Liver (tissue), 9 donors: ENCODE data around the gene CES2. TPM values are rescaled to one million over a fixed set of nuclear protein-coding genes. Genes with fewer than 3 reads are reported as not detected.

Source experiments
- DNase-seq: peaks from one replicate; pipeline ENCODE4 v3.0.0-alpha.2; 2017; ENCODE audit warnings: low spot score
- H3K27ac ChIP-seq, 2 donors: one replicate each; pipeline ENCODE4 v1.7.0; 2013; ENCODE audit warnings: inconsistent platforms in 2 of 2, low read length in 2 of 2, control low read depth in 1 of 2, low read depth in 1 of 2, mild to moderate bottlenecking in 1 of 2
- H3K27me3 ChIP-seq, 4 donors: one replicate each; pipeline versions ENCODE4 v1.6.1 to v1.7.0; 2013; ENCODE audit warnings: low read length in 3 of 4, inconsistent platforms in 1 of 4, mild to moderate bottlenecking in 1 of 4, moderate library complexity in 1 of 4; ENCODE audit not compliant: control insufficient read depth in 4 of 4, insufficient read depth in 4 of 4
- H3K36me3 ChIP-seq, 4 donors: one replicate each; pipeline versions ENCODE4 v1.6.1 to v1.7.0; 2013; ENCODE audit warnings: low read length in 3 of 4, mild to moderate bottlenecking in 3 of 4, low read depth in 1 of 4, moderate library complexity in 1 of 4; ENCODE audit not compliant: control insufficient read depth in 4 of 4, insufficient read depth in 3 of 4
- H3K4me1 ChIP-seq, 4 donors: one replicate each; pipeline versions ENCODE4 v1.6.1 to v1.7.0; 2013; ENCODE audit warnings: low read length in 3 of 4, mild to moderate bottlenecking in 3 of 4, moderate library complexity in 1 of 4; ENCODE audit not compliant: control insufficient read depth in 4 of 4, insufficient read depth in 4 of 4
- H3K4me3 ChIP-seq, 3 donors: one replicate each; pipeline versions ENCODE4 v1.6.1 to v1.7.0; 2013; ENCODE audit warnings: low read length in 3 of 3, control low read depth in 1 of 3, low read depth in 1 of 3, mild to moderate bottlenecking in 1 of 3
- H3K9ac ChIP-seq, 2 donors: one replicate each; pipeline ENCODE4 v1.7.0; 2013; ENCODE audit warnings: low read length in 2 of 2, mild to moderate bottlenecking in 2 of 2, moderate library complexity in 2 of 2, control low read depth in 1 of 2, low read depth in 1 of 2
- H3K9me3 ChIP-seq, 4 donors: one replicate each; pipeline versions ENCODE4 v1.6.1 to v1.7.0; 2013; ENCODE audit warnings: low read length in 3 of 4; ENCODE audit not compliant: control insufficient read depth in 4 of 4
- ATF3 ChIP-seq: IDR thresholded peaks from 2 replicates; pipeline ENCODE4 v1.6.1; 2016; ENCODE audit warnings: antibody characterized with exemption
- CTCF ChIP-seq: fragments of 150-350 bp; IDR thresholded peaks from 2 replicates; pipeline ENCODE4 v1.5.1; 2017; ENCODE audit warnings: improper control_type of control experiment, low read depth, low read length; ENCODE audit not compliant: missing input control
- EGR1 ChIP-seq, 2 donors: IDR thresholded peaks; 2 replicates each; pipeline ENCODE4 v1.6.1; 2016 to 2018; ENCODE audit warnings: antibody characterized with exemption in 2 of 2, low read depth in 2 of 2
- FOXA1 ChIP-seq: IDR thresholded peaks from 2 replicates; pipeline ENCODE4 v1.6.1; 2016; ENCODE audit warnings: antibody characterized with exemption
- FOXA2 ChIP-seq: IDR thresholded peaks from 2 replicates; pipeline ENCODE4 v1.6.1; 2016; ENCODE audit warnings: antibody characterized with exemption
- GABPA ChIP-seq, 2 donors: IDR thresholded peaks in 1 of 2; conservative IDR thresholded peaks in 1 of 2; 2 replicates each; pipeline ENCODE4 v1.6.1; 2016; ENCODE audit warnings: antibody characterized with exemption in 2 of 2, mild to moderate bottlenecking in 1 of 2, moderate library complexity in 1 of 2
- HNF4A ChIP-seq, 2 donors: conservative IDR thresholded peaks; 2 replicates each; pipeline ENCODE4 v1.6.1; 2016; ENCODE audit warnings: antibody characterized with exemption in 2 of 2, mild to moderate bottlenecking in 2 of 2
- HNF4G ChIP-seq: IDR thresholded peaks from 2 replicates; pipeline ENCODE4 v1.6.1; 2016; ENCODE audit warnings: antibody characterized with exemption
- JUND ChIP-seq, 2 donors: IDR thresholded peaks; 2 replicates each; pipeline ENCODE4 v1.6.1; 2016; ENCODE audit warnings: antibody characterized with exemption in 2 of 2
- MAX ChIP-seq: IDR thresholded peaks from 2 replicates; pipeline ENCODE4 v1.6.1; 2016; ENCODE audit warnings: antibody characterized with exemption
- NR2F2 ChIP-seq: IDR thresholded peaks from 2 replicates; pipeline ENCODE4 v1.6.1; 2016; ENCODE audit warnings: antibody characterized with exemption
- REST ChIP-seq: IDR thresholded peaks from 2 replicates; pipeline ENCODE4 v1.6.1; 2016; ENCODE audit warnings: antibody characterized with exemption, mild to moderate bottlenecking
- SP1 ChIP-seq: IDR thresholded peaks from 2 replicates; pipeline ENCODE4 v1.6.1; 2018; ENCODE audit warnings: antibody characterized with exemption, mild to moderate bottlenecking
- TAF1 ChIP-seq: conservative IDR thresholded peaks from 2 replicates; pipeline ENCODE4 v1.6.1; 2016; ENCODE audit warnings: antibody characterized with exemption, mild to moderate bottlenecking
- YY1 ChIP-seq: IDR thresholded peaks from 2 replicates; pipeline ENCODE4 v1.6.1; 2016; ENCODE audit warnings: antibody characterized with exemption, mild to moderate bottlenecking
- ZBTB33 ChIP-seq: IDR thresholded peaks from 2 replicates; pipeline ENCODE4 v1.6.1; 2016; ENCODE audit warnings: antibody characterized with exemption
- WGBS: extraction: QIAGEN DNeasy Blood & Tissue Kit; methylation state at CpG from one replicate; pipeline ENCODE4 v1.1.7; 2013; 5-methylcytosine and 5-hydroxymethylcytosine counted together
- polyA plus RNA-seq, 2 donors: library from polyadenylated mRNA; stranded (reverse) in 1 of 2; unstranded in 1 of 2; fragments of 200-250 nt in 1 of 2; fragments of >200 nt in 1 of 2; fragmentation: Nextera tagmentation in 1 of 2; extraction: Ambion mirVana in 1 of 2; gene quantifications; one replicate each; pipeline versions ENCODE4 v1.2.1 to v1.2.3, GENCODE V29; 2013 to 2015
- total RNA-seq, 2 donors: library from RNA; depleted of rRNA; stranded (reverse); fragments of >200 nt; gene quantifications; one replicate each; pipeline ENCODE4 v1.2.3, GENCODE V29; 2014
- donor health status: healthy.
- donor health status: healthy.
- donor health status: healthy.
- donor health status: healthy.
- donor health status: healthy.

CES2 gene
- total and polyA plus RNA-seq, 4 donors, result 21.2 to 200 (median 182) TPM

- WGBS, result 79% methylated on average over 2 of the region's 2 CpGs
- Histone ChIP-seq H3K27me3 (no peaks in the 10 kb centered on the region), H3K9ac (no peak overlapping the region), H3K27ac (no peak overlapping the region), H3K4me1 (peaks cover 0 to 9% (median 4%) of the 10 kb centered on the region in 4 donors), H3K9me3 (no peaks in the 10 kb centered on the region), H3K36me3 (no peaks in the 10 kb centered on the region), H3K4me3 (no peak overlapping the region)
- no peak for DNase-seq
- TF ChIP-seq HNF4A (conservative IDR thresholded peaks at IDR 0.05) (no peak), ATF3 (no peak), ZBTB33 (no peak), CTCF (no peak), REST (no peak), GABPA (IDR thresholded peaks at IDR 0.05 in 1 of 2, conservative IDR thresholded peaks at IDR 0.05 in 1 of 2) (no peak), YY1 (no peak), JUND (IDR thresholded peaks at IDR 0.05) (no peak), EGR1 (IDR thresholded peaks at IDR 0.05; ENCODE audit: low read depth in 2 of 2) (no peak), HNF4G (no peak), MAX (no peak), SP1 (no peak), FOXA1 (no peak), TAF1 (no peak)
Measured at GRCh38 chr16:66920299-66920590, 15.1 kb upstream of the CES2 start.

- no peak overlapping the region for H3K4me3 ChIP-seq
- no peak for DNase-seq
- H3K27me3 ChIP-seq, result no peaks in the 10 kb centered on the region
- no peaks in the 10 kb centered on the region for H3K36me3 ChIP-seq
- H3K9ac ChIP-seq, result no peak overlapping the region
- H3K9me3 ChIP-seq, result no peaks in the 10 kb centered on the region
- peaks cover 0 to 14% (median 4%) of the 10 kb centered on the region in 4 donors for H3K4me1 ChIP-seq
- no peak overlapping the region for H3K27ac ChIP-seq
- TF ChIP-seq GABPA (IDR thresholded peaks at IDR 0.05 in 1 of 2, conservative IDR thresholded peaks at IDR 0.05 in 1 of 2), result no peak
- TF ChIP-seq SP1, result no peak
- TF ChIP-seq YY1, result no peak
- TF ChIP-seq NR2F2, result no peak
- TF ChIP-seq HNF4A (conservative IDR thresholded peaks at IDR 0.05), result no peak
- no peak for TF ChIP-seq HNF4G
- TF ChIP-seq FOXA2, result no peak
- TF ChIP-seq FOXA1, result no peak
- no peak for TF ChIP-seq ATF3
- TF ChIP-seq JUND (IDR thresholded peaks at IDR 0.05), result no peak
- TF ChIP-seq MAX, result no peak
- no peak for TF ChIP-seq CTCF
- no peak for TF ChIP-seq ZBTB33
- TF ChIP-seq TAF1, result no peak
- TF ChIP-seq EGR1 (IDR thresholded peaks at IDR 0.05; ENCODE audit: low read depth in 2 of 2), result no peak
- WGBS, result 85% methylated on average over 9 of the region's 9 CpGs
Measured at GRCh38 chr16:66920924-66921680, 14.2 kb upstream of the CES2 start.
